Transverse colon (tissue), 4 donors: ENCODE results near the gene BAG2. TPM values are rescaled to one million over a fixed set of nuclear protein-coding genes. Genes with fewer than 3 reads are reported as not detected.

Experiments
- DNase-seq: peaks from one replicate; pipeline ENCODE4 v3.0.0-alpha.2; 2019
- H3K27ac ChIP-seq, 4 donors: fragments of 200-600 bp; sonication (generic); 2 replicates each; pipeline ENCODE4 v1.5.1; 2016 to 2018; ENCODE audit warnings: inconsistent platforms in 4 of 4
- H3K27me3 ChIP-seq: fragments of 200-600 bp; sonication (generic); 2 replicates; pipeline ENCODE4 v1.5.1; 2017; ENCODE audit warnings: inconsistent platforms
- H3K36me3 ChIP-seq, 4 donors: fragments of 200-600 bp; sonication (generic); 2 replicates each; pipeline ENCODE4 v1.5.1; 2017 to 2019; ENCODE audit warnings: inconsistent platforms in 4 of 4
- H3K4me1 ChIP-seq, 4 donors: fragments of 200-600 bp; sonication (generic); 2 replicates each; pipeline ENCODE4 v1.5.1; 2017 to 2020; ENCODE audit warnings: inconsistent platforms in 4 of 4
- H3K4me3 ChIP-seq, 4 donors: fragments of 200-600 bp; sonication (generic); 1 replicate in 1 of 4; 2 replicates in 3 of 4; pipeline versions ENCODE4 v1.5.1 to v1.6.1; 2017 to 2019; ENCODE audit warnings: inconsistent platforms in 4 of 4
- H3K9me3 ChIP-seq, 2 donors: fragments of 200-600 bp; sonication (generic); 2 replicates each; pipeline ENCODE4 v1.5.1; 2017 to 2019; ENCODE audit warnings: inconsistent platforms in 2 of 2
- CTCF ChIP-seq, 5 experiments: fragments of 200-600 bp in 3 of 5; fragments of 450-650 bp in 2 of 5; sonication (generic) in 3 of 5; IDR thresholded peaks; 1 replicate in 2 of 5; 2 replicates in 3 of 5; pipeline ENCODE4 v1.5.1; 2016 to 2017; ENCODE audit warnings: antibody characterized with exemption in 5 of 5, inconsistent platforms in 3 of 5, mild to moderate bottlenecking in 2 of 5, moderate library complexity in 1 of 5
- EP300 ChIP-seq: sonication (generic); formaldehyde crosslinking; IDR thresholded peaks from one replicate; pipeline ENCODE4 v1.6.1; 2017; ENCODE audit warnings: antibody characterized with exemption, low read depth
- POLR2A ChIP-seq: fragments of 450-650 bp; IDR thresholded peaks from one replicate; pipeline ENCODE4 v1.6.1; 2016; ENCODE audit warnings: antibody characterized with exemption, mild to moderate bottlenecking, moderate library complexity
- POLR2AphosphoS5 ChIP-seq, 3 donors: sonication (generic); formaldehyde crosslinking; IDR thresholded peaks; one replicate each; pipeline ENCODE4 v1.6.1; 2016; ENCODE audit warnings: antibody characterized with exemption in 3 of 3
- WGBS, 2 donors: methylation state at CpG; one replicate each; pipeline ENCODE4 v1.1.5; 2018; ENCODE audit warnings: low coverage in 1 of 2; 5-methylcytosine and 5-hydroxymethylcytosine counted together
- in situ Hi-C, 4 donors: fragments of 200-750 bp; cut with MboI; loops; one replicate each; pipeline versions ENCODE4 v1.15.0 to v1.15.1; 2017; ENCODE audit warnings: low sequenced_read_pairs in 3 of 4, low pct_ligation_motif_present in 1 of 4, low pct_unique_long_range_greater_than_20kb in 1 of 4
- intact Hi-C: fragments of 100-400 bp; cut with DNase I; formaldehyde crosslinking; loops from one replicate; pipeline ENCODE4 v1.15.1; 2023; ENCODE audit warnings: low total_unique reads
- total RNA-seq, 4 donors: library from RNA; depleted of rRNA; stranded (reverse); fragments of >200 nt; gene quantifications; one replicate each; pipeline ENCODE4 v1.1.0, GENCODE V29; 2016

Gene BAG2
- total RNA-seq, 4 donors from 2014 or later = 7.1 to 49.0 (median 10.7) TPM

- intact Hi-C loops (no loop called here), in situ Hi-C loops (no loop called here)
- no peak overlapping the region for H3K4me3 ChIP-seq
- WGBS, 2 donors = 68 to 84% methylated on average over 2 to 4 of the region's 4 CpGs
- peaks cover 0 to 23% (median 10%) of the 10 kb centered on the region in 4 donors for H3K36me3 ChIP-seq
- TF ChIP-seq CTCF (IDR thresholded peaks at IDR 0.05) (no peak), POLR2AphosphoS5 (IDR thresholded peaks at IDR 0.05) (no peak)
- DNase-seq = no peak
- H3K27ac ChIP-seq = no peak overlapping the region
- H3K27me3 ChIP-seq = no peaks in the 10 kb centered on the region
- no peaks in the 10 kb centered on the region for H3K4me1 ChIP-seq
- H3K9me3 ChIP-seq = no peaks in the 10 kb centered on the region
These were observed 30.5 kb upstream of the BAG2 start for GRCh38 chr6:57141451-57142177.

GRCh38 chr6:57142178-57142525 lies 30.0 kb upstream of the BAG2 start:
- TF ChIP-seq CTCF (IDR thresholded peaks at IDR 0.05) (no peak), POLR2A (no peak), EP300 (no peak)
- no peak overlapping the region for H3K27ac ChIP-seq
- intact Hi-C loops (no loop called here), in situ Hi-C loops (no loop called here)
- H3K27me3 ChIP-seq = no peaks in the 10 kb centered on the region
- peaks cover 0 to 24% (median 8%) of the 10 kb centered on the region in 4 donors for H3K36me3 ChIP-seq
- H3K4me1 ChIP-seq = no peaks in the 10 kb centered on the region
- no peak for DNase-seq
- no peak overlapping the region for H3K4me3 ChIP-seq
- 78 to 89% methylated on average over 1 of the region's 1 CpG for WGBS, 2 donors
- no peaks in the 10 kb centered on the region for H3K9me3 ChIP-seq

- intact Hi-C loops (no loop called here), in situ Hi-C loops (no loop called here)
- no peaks in the 10 kb centered on the region for H3K27me3 ChIP-seq
- no peak overlapping the region for H3K27ac ChIP-seq
- H3K9me3 ChIP-seq = no peaks in the 10 kb centered on the region
- WGBS, 2 donors = 96 to 100% methylated on average over 1 of the region's 1 CpG
- no peaks in the 10 kb centered on the region for H3K4me1 ChIP-seq
- no peak overlapping the region for H3K4me3 ChIP-seq
- peaks cover 0 to 38% (median 12%) of the 10 kb centered on the region in 4 donors for H3K36me3 ChIP-seq
- no peak for DNase-seq
- TF ChIP-seq CTCF (IDR thresholded peaks at IDR 0.05) (no peak), POLR2AphosphoS5 (IDR thresholded peaks at IDR 0.05) (no peak), EP300 (no peak), POLR2A (no peak)
These were observed 28.4 kb upstream of the BAG2 start for GRCh38 chr6:57143690-57144089.

- intact Hi-C loops = no loop called here
- TF ChIP-seq EP300 (no peak), CTCF (IDR thresholded peaks at IDR 0.05) (no peak), POLR2AphosphoS5 (IDR thresholded peaks at IDR 0.05) (no peak), POLR2A (no peak)
- H3K4me3 ChIP-seq = no peak overlapping the region
These were observed 24.7 kb upstream of the BAG2 start for GRCh38 chr6:57147401-57147800.

More at GRCh38 chr6:57147401-57147800, 24.7 kb upstream of the BAG2 start:
- no peaks in the 10 kb centered on the region for H3K27me3 ChIP-seq
- 91 to 95% methylated on average over 5 of the region's 5 CpGs for WGBS, 2 donors
- H3K27ac ChIP-seq = no peak overlapping the region
- no peaks in the 10 kb centered on the region for H3K4me1 ChIP-seq
- H3K9me3 ChIP-seq = no peaks in the 10 kb centered on the region
- H3K36me3 ChIP-seq = peaks cover 0 to 51% (median 18%) of the 10 kb centered on the region in 4 donors
- in situ Hi-C loops = no loop called here
- DNase-seq = no peak
